SK-N-SH (cell line): ENCODE data around the gene RARA. TPM values are rescaled to one million over a fixed set of nuclear protein-coding genes. Genes with fewer than 3 reads are reported as not detected.

Experiments
- CTCF ChIA-PET: fragments of 300-600, 350-600 bp; formaldehyde crosslinking; extraction: SDS; loops from one replicate; lab custom pipeline; 2021; lab: Yijun Ruan, JAX
- POLR2A ChIA-PET: fragments of 350-600 bp; sonication (Branson Sonifier 250); formaldehyde crosslinking; extraction: SDS; loops from one replicate; lab custom pipeline; 2020; ENCODE audit warnings: antibody characterized with exemption, inconsistent platforms; lab: Yijun Ruan, JAX
- DNase-seq: peaks from one replicate; pipeline ENCODE4 v3.0.0; 2012
- H2AFZ ChIP-seq: fragments of 200-600 bp; sonication (generic); 2 replicates; pipeline ENCODE4 v1.8.1; 2016; ENCODE audit warnings: antibody characterized with exemption, mild to moderate bottlenecking, low read depth
- H3F3A ChIP-seq: fragments of 200-600 bp; sonication (generic); replicated peaks from 2 replicates; pipeline ENCODE3; 2016; ENCODE audit warnings: antibody characterized with exemption, mild to moderate bottlenecking; ENCODE audit not compliant: insufficient read depth
- H3K27ac ChIP-seq, 2 experiments: fragments of 200-500 bp in 1 of 2; fragments of 200-600 bp in 1 of 2; sonication (Bioruptor generic) in 1 of 2; sonication (generic), shearing (Covaris generic) in 1 of 2; 2 replicates each; pipeline versions ENCODE4 v1.5.1 to v1.6.1; 2014 to 2016; ENCODE audit warnings: low read depth in 2 of 2, inconsistent platforms in 1 of 2, low read length in 1 of 2, mild to moderate bottlenecking in 1 of 2, mixed read lengths in 1 of 2
- H3K27me3 ChIP-seq: fragments of 200-600 bp; sonication (generic), shearing (Covaris generic); 2 replicates; pipeline ENCODE4 v1.6.1; 2016; ENCODE audit warnings: mixed run types; ENCODE audit not compliant: insufficient read depth
- H3K36me3 ChIP-seq, 2 experiments: fragments of 200-500 bp in 1 of 2; fragments of 200-600 bp in 1 of 2; sonication (Bioruptor generic) in 1 of 2; sonication (generic) in 1 of 2; replicated peaks in 1 of 2; 2 replicates each; pipeline versions ENCODE3 to v1.5.1; 2014 to 2016; ENCODE audit warnings: low read length in 1 of 2, mild to moderate bottlenecking in 1 of 2; ENCODE audit not compliant: insufficient read depth in 2 of 2, control insufficient read depth in 1 of 2
- H3K4me1 ChIP-seq, 2 experiments: fragments of 200-500 bp in 1 of 2; fragments of 200-600 bp in 1 of 2; sonication (Bioruptor generic) in 1 of 2; sonication (generic), shearing (Covaris generic) in 1 of 2; 2 replicates each; pipeline versions ENCODE4 v1.5.1 to v1.6.1; 2014 to 2016; ENCODE audit warnings: low read depth in 1 of 2, low read length in 1 of 2, mixed run types in 1 of 2; ENCODE audit not compliant: insufficient read depth in 2 of 2, control insufficient read depth in 1 of 2
- H3K4me2 ChIP-seq: fragments of 200-600 bp; sonication (generic), shearing (Covaris generic); 2 replicates; pipeline ENCODE4 v1.6.1; 2017; ENCODE audit warnings: mixed run types
- H3K4me3 ChIP-seq, 2 experiments: fragments of 200-500 bp in 1 of 2; fragments of 200-600 bp in 1 of 2; sonication (Bioruptor generic) in 1 of 2; sonication (generic), shearing (Covaris generic) in 1 of 2; 2 replicates each; pipeline versions ENCODE4 v1.5.1 to v1.8.1; 2014 to 2016; ENCODE audit warnings: low read depth in 2 of 2, inconsistent platforms in 1 of 2, low read length in 1 of 2, mild to moderate bottlenecking in 1 of 2, mixed read lengths in 1 of 2, moderate library complexity in 1 of 2
- H3K79me2 ChIP-seq: fragments of 200-600 bp; sonication (generic); 2 replicates; pipeline ENCODE4 v1.8.1; 2017; ENCODE audit warnings: mild to moderate bottlenecking; ENCODE audit not compliant: insufficient read depth
- H3K9ac ChIP-seq: fragments of 200-600 bp; sonication (generic); 2 replicates; pipeline ENCODE4 v1.6.1; 2017; ENCODE audit warnings: mixed run types
- H3K9me2 ChIP-seq: fragments of 200-600 bp; sonication (generic); 2 replicates; pipeline ENCODE4 v1.6.1; 2017; ENCODE audit warnings: mixed run types
- H3K9me3 ChIP-seq: fragments of 200-600 bp; sonication (generic); 2 replicates; pipeline ENCODE4 v1.6.1; 2017; ENCODE audit warnings: mixed run types, mild to moderate bottlenecking, moderate library complexity
- H4K20me1 ChIP-seq: fragments of 200-600 bp; sonication (generic); 2 replicates; pipeline ENCODE4 v1.6.1; 2017; ENCODE audit warnings: mild to moderate bottlenecking, mixed run types; ENCODE audit not compliant: insufficient read depth
- EZH2phosphoT487 ChIP-seq: fragments of 200-600 bp; sonication (generic); IDR thresholded peaks from 2 replicates; pipeline ENCODE4 v1.6.1; 2017; ENCODE audit warnings: low read depth, mixed run types, mild to moderate bottlenecking, antibody characterized with exemption, moderate library complexity, borderline replicate concordance
- FOSL2 ChIP-seq: IDR thresholded peaks from 2 replicates; pipeline ENCODE4 v1.4.0; 2012; ENCODE audit warnings: low read depth, mild to moderate bottlenecking, moderate library complexity, borderline replicate concordance
- FOXM1 ChIP-seq: IDR thresholded peaks from 2 replicates; pipeline ENCODE4 v1.4.0; 2012; ENCODE audit warnings: low read depth, mild to moderate bottlenecking
- GATA2 ChIP-seq: sonication (generic); formaldehyde crosslinking; IDR thresholded peaks from 2 replicates; pipeline ENCODE4 v1.5.0; 2020; ENCODE audit warnings: mild to moderate bottlenecking, missing genetic modification reagents
- MEF2A ChIP-seq: IDR thresholded peaks from 2 replicates; pipeline ENCODE4 v1.4.0; 2012; ENCODE audit warnings: low read depth, borderline replicate concordance
- NFIC ChIP-seq: IDR thresholded peaks from 2 replicates; pipeline ENCODE4 v1.4.0; 2012; ENCODE audit warnings: borderline replicate concordance
- NRF1 ChIP-seq: IDR thresholded peaks from 2 replicates; pipeline ENCODE4 v1.6.1; 2012; ENCODE audit warnings: low read depth, mild to moderate bottlenecking, low read length
- RFX5 ChIP-seq: IDR thresholded peaks from 2 replicates; pipeline ENCODE4 v1.6.1; 2012; ENCODE audit warnings: mild to moderate bottlenecking, improper control_type of control experiment, low read length
- RXRA ChIP-seq: IDR thresholded peaks from 2 replicates; pipeline ENCODE4 v1.4.0; 2012; ENCODE audit warnings: low read depth, mild to moderate bottlenecking, borderline replicate concordance
- SIN3A ChIP-seq: IDR thresholded peaks from 2 replicates; pipeline ENCODE4 v1.6.1; 2012; ENCODE audit warnings: low read depth, mild to moderate bottlenecking, low read length, moderate library complexity, borderline replicate concordance
- WGBS: methylation state at CpG from one replicate; pipeline ENCODE4 v1.1.6; 2017; ENCODE audit warnings: low lambda C conversion rate; 5-methylcytosine and 5-hydroxymethylcytosine counted together
- polyA plus RNA-seq, 3 experiments: library from polyadenylated mRNA; depleted of rRNA; stranded (reverse); fragments of >200 nt; gene quantifications; 2 replicates each; pipeline ENCODE4 v1.2.3, GENCODE V29; 2012
- TF ChIP-seq, protein P1 (sequence below): IDR thresholded peaks from 2 replicates; pipeline ENCODE4; 2012
- TF ChIP-seq, protein P2 (sequence below): fragments of 150-350 bp; IDR thresholded peaks from 2 replicates; pipeline ENCODE4 v1.6.1; 2016; ENCODE audit warnings: mild to moderate bottlenecking, low read depth, low read length
- TF ChIP-seq, protein P3 (sequence below): fragments of 200-600 bp; sonication (generic); IDR thresholded peaks from 2 replicates; pipeline ENCODE4 v1.6.1; 2017; ENCODE audit warnings: antibody characterized with exemption, mild to moderate bottlenecking, moderate library complexity
- TF ChIP-seq, protein P4 (sequence below): IDR thresholded peaks from 2 replicates; pipeline ENCODE4 v1.6.1; 2012; ENCODE audit warnings: mild to moderate bottlenecking, low read depth, low read length, moderate library complexity

Gene RARA
- polyA plus RNA-seq, 1 of the 3 experiments (the other 2 are of a cell fraction) = 13.3 TPM

DNA sequence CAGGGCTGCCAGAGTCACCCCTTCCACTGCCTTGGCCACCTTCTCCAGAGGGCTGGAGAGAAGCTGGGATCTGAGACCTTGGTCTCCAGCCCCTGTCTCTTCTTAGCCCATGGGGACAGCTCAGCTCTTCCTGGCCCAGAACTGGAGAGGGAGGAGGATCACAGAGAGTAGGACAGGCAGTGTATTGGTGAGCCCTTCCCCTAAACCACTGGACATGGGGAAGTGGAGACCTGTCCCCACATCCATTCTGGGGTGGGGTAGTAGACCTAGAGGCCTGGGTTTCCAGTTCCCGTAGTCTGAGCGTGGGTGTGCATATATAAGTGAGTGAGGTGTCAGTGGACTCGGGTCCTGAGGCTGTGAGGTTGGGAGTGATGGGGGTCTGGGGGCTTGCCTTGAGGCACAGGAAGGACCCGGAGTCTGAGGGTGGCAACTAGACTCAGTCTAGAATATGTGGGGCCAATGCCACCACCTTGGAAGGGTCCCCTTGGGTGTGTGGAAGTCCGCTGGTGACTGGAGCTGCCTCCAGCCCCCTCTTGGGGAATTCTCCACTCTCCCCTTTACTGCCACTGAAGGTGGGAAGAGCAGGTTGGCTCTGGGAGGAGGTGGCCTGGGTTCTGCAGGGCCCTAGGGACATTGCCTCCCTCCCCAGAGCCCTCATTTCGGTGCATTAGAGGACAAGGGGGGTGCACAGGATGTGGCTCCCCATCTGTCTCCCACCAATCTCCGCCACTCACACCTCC, 35.6 kb downstream of the RARA start:
- Histone ChIP-seq H3K4me3 (peak overlapping the region; percentile 69 to 78), H3F3A (peaks cover 13% of the 10 kb centered on the region), H4K20me1 (peaks cover 54% of the 10 kb centered on the region), H2AFZ (no peak overlapping the region), H3K36me3 (peaks cover 14 to 17% of the 10 kb centered on the region in 2 experiments), H3K27me3 (no peaks in the 10 kb centered on the region), H3K9ac (peak overlapping the region; percentile 75; the same call in 1 of the 2 replicates), H3K9me3 (no peaks in the 10 kb centered on the region), H3K9me2 (no peaks in the 10 kb centered on the region), H3K4me1 (peaks cover 59 to 80% of the 10 kb centered on the region in 2 experiments), H3K27ac (peak overlapping the region; percentile 69 to 99), H3K4me2 (peak overlapping the region; percentile 97), H3K79me2 (peaks cover 95% of the 10 kb centered on the region)
- TF ChIP-seq, protein P1, sequence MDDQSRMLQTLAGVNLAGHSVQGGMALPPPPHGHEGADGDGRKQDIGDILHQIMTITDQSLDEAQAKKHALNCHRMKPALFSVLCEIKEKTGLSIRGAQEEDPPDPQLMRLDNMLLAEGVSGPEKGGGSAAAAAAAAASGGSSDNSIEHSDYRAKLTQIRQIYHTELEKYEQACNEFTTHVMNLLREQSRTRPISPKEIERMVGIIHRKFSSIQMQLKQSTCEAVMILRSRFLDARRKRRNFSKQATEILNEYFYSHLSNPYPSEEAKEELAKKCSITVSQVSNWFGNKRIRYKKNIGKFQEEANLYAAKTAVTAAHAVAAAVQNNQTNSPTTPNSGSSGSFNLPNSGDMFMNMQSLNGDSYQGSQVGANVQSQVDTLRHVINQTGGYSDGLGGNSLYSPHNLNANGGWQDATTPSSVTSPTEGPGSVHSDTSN = peak; percentile 11; the same call in 1 of the 2 replicates
- TF ChIP-seq EZH2phosphoT487 (no peak), RFX5 (no peak)
- WGBS = 62% methylated on average over 6 of the region's 7 CpGs
- POLR2A ChIA-PET = interaction anchor here (1.2 to 2.5 kb wide), 2 partner anchors 32 to 37 kb away, joined by 4 to 8 read pairs; no protein-coding TSS in a partner anchor
- CTCF ChIA-PET = interaction anchor here (0.6 to 57.6 kb wide), 7 partner anchors 8 to 275 kb away, joined by 3 to 1706 read pairs (median 6); partner anchors contain the start of genes CDC6 and RARA
- no peak for DNase-seq

DNA sequence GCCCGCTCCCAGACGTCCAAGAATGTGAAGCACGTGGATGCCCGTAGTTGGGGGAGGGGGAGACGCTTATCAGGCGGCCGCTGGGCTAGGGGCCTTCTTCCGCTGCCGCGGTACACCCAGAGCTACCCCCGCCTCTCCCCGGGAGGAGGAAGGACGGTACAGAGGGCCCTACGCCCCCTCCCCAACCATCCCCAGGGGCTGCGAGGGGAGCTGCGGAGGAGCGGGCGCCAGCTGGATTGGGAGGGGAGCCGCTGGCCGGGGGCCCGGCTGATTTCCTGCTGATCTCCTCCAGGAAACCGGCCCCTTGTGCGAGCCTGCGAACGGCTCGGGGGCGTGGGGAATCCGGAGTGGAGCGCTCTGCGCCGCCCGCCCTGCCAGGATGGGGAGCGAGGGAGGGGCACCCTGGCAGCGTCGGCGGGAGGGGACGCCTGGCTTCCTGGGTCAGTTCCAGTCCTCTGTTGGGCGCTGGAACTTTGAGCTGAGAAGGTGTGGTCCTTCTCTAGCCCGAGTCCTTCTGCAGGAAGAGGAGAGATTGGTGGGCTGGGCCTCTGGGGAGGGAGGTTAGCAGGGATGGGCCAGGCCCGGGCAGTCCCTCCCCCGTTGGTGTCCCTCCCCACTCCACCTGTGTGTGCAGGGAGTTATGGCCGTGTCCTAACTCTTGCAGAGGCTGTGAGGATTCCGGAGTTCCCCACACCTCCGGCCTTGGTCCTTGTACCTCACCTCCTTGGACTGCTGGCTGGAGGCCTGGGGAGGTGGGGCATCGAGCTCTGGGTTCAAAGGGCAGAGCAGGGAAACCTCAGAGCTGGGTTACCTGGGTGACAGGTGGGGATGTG, 36.4 kb downstream of the RARA start:
- no peak overlapping the region for H2AFZ ChIP-seq
- peak; percentile 74 for DNase-seq
- TF ChIP-seq FOSL2 (no peak), NFIC (peak; percentile 45; the same call in 1 of the 2 replicates), MEF2A (no peak), NRF1 (no peak), RFX5 (no peak), RXRA (0 out of 2 replicates have a peak, but pooled peaks have one; percentile 49), FOXM1 (no peak), GATA2 (peak; percentile 50; the same call in 1 of the 2 replicates), SIN3A (0 out of 2 replicates have a peak, but pooled peaks have one; percentile 23)
- TF ChIP-seq, protein P2, sequence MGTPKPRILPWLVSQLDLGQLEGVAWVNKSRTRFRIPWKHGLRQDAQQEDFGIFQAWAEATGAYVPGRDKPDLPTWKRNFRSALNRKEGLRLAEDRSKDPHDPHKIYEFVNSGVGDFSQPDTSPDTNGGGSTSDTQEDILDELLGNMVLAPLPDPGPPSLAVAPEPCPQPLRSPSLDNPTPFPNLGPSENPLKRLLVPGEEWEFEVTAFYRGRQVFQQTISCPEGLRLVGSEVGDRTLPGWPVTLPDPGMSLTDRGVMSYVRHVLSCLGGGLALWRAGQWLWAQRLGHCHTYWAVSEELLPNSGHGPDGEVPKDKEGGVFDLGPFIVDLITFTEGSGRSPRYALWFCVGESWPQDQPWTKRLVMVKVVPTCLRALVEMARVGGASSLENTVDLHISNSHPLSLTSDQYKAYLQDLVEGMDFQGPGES = no peak
- TF ChIP-seq, protein P3, sequence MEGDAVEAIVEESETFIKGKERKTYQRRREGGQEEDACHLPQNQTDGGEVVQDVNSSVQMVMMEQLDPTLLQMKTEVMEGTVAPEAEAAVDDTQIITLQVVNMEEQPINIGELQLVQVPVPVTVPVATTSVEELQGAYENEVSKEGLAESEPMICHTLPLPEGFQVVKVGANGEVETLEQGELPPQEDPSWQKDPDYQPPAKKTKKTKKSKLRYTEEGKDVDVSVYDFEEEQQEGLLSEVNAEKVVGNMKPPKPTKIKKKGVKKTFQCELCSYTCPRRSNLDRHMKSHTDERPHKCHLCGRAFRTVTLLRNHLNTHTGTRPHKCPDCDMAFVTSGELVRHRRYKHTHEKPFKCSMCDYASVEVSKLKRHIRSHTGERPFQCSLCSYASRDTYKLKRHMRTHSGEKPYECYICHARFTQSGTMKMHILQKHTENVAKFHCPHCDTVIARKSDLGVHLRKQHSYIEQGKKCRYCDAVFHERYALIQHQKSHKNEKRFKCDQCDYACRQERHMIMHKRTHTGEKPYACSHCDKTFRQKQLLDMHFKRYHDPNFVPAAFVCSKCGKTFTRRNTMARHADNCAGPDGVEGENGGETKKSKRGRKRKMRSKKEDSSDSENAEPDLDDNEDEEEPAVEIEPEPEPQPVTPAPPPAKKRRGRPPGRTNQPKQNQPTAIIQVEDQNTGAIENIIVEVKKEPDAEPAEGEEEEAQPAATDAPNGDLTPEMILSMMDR = no peak
- TF ChIP-seq, protein P4, sequence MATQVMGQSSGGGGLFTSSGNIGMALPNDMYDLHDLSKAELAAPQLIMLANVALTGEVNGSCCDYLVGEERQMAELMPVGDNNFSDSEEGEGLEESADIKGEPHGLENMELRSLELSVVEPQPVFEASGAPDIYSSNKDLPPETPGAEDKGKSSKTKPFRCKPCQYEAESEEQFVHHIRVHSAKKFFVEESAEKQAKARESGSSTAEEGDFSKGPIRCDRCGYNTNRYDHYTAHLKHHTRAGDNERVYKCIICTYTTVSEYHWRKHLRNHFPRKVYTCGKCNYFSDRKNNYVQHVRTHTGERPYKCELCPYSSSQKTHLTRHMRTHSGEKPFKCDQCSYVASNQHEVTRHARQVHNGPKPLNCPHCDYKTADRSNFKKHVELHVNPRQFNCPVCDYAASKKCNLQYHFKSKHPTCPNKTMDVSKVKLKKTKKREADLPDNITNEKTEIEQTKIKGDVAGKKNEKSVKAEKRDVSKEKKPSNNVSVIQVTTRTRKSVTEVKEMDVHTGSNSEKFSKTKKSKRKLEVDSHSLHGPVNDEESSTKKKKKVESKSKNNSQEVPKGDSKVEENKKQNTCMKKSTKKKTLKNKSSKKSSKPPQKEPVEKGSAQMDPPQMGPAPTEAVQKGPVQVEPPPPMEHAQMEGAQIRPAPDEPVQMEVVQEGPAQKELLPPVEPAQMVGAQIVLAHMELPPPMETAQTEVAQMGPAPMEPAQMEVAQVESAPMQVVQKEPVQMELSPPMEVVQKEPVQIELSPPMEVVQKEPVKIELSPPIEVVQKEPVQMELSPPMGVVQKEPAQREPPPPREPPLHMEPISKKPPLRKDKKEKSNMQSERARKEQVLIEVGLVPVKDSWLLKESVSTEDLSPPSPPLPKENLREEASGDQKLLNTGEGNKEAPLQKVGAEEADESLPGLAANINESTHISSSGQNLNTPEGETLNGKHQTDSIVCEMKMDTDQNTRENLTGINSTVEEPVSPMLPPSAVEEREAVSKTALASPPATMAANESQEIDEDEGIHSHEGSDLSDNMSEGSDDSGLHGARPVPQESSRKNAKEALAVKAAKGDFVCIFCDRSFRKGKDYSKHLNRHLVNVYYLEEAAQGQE = no peak

More for the DNA sequence above, 36.4 kb downstream of the RARA start:
- Histone ChIP-seq H3K36me3 (peaks cover 13 to 20% of the 10 kb centered on the region in 2 experiments), H3K27ac (peak overlapping the region; percentile 69 to 99), H3K27me3 (no peaks in the 10 kb centered on the region), H3K4me3 (peak overlapping the region; percentile 69 to 78), H3K9ac (peak overlapping the region; percentile 64; the same call in 1 of the 2 replicates), H3K4me1 (peaks cover 67 to 81% of the 10 kb centered on the region in 2 experiments), H4K20me1 (peaks cover 54% of the 10 kb centered on the region), H3K9me2 (no peaks in the 10 kb centered on the region), H3K9me3 (no peaks in the 10 kb centered on the region), H3K79me2 (peaks cover 90% of the 10 kb centered on the region), H3F3A (peaks cover 6% of the 10 kb centered on the region), H3K4me2 (peak overlapping the region; percentile 97)
- WGBS = 30% methylated on average over 33 of the region's 45 CpGs
- POLR2A ChIA-PET = interaction anchor here (0.9 to 2.5 kb wide), 2 partner anchors 13 to 38 kb away, joined by 3 to 8 read pairs; no protein-coding TSS in a partner anchor
- CTCF ChIA-PET = interaction anchor here (0.9 to 57.6 kb wide), 7 partner anchors 9 to 153 kb away, joined by 3 to 1706 read pairs (median 6); partner anchors contain the start of genes CDC6 and RARA
